ENCODE data around the gene FUT3.

GRCh38 chr19:5895409-5895808 is 44.2 kb upstream of the FUT3 start:
- TF ChIP-seq, protein P1, sequence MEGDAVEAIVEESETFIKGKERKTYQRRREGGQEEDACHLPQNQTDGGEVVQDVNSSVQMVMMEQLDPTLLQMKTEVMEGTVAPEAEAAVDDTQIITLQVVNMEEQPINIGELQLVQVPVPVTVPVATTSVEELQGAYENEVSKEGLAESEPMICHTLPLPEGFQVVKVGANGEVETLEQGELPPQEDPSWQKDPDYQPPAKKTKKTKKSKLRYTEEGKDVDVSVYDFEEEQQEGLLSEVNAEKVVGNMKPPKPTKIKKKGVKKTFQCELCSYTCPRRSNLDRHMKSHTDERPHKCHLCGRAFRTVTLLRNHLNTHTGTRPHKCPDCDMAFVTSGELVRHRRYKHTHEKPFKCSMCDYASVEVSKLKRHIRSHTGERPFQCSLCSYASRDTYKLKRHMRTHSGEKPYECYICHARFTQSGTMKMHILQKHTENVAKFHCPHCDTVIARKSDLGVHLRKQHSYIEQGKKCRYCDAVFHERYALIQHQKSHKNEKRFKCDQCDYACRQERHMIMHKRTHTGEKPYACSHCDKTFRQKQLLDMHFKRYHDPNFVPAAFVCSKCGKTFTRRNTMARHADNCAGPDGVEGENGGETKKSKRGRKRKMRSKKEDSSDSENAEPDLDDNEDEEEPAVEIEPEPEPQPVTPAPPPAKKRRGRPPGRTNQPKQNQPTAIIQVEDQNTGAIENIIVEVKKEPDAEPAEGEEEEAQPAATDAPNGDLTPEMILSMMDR (IDR thresholded peaks at IDR 0.05; ENCODE audit: poor library complexity, severe bottlenecking): no peak
- no peak for TF ChIP-seq EP300 (conservative IDR thresholded peaks at IDR 0.05; ENCODE audit: poor library complexity, severe bottlenecking)
- no peak for TF ChIP-seq TAF1 (IDR thresholded peaks at IDR 0.05; ENCODE audit: low read depth)
- no peak for TF ChIP-seq REST (IDR thresholded peaks at IDR 0.05; ENCODE audit: borderline replicate concordance)
- TF ChIP-seq MXI1 (conservative IDR thresholded peaks at IDR 0.05; ENCODE audit: poor library complexity, severe bottlenecking): no peak

Measured in neural cell (in vitro differentiated cells).